Stomach (tissue), 9 donors: ENCODE measurements around the gene CEP72. TPM values are rescaled to one million over a fixed set of nuclear protein-coding genes. Genes with fewer than 3 reads are reported as not detected.

Source experiments
- DNase-seq, 2 donors: peaks; one replicate each; pipeline versions ENCODE4 v3.0.0 to v3.0.0-alpha.2; 2013 to 2019
- H3K27ac ChIP-seq, 5 donors: fragments of 200-600 bp in 4 of 5; sonication (generic) in 4 of 5; one replicate each; pipeline ENCODE4 v1.5.1; 2013 to 2019; ENCODE audit warnings: mild to moderate bottlenecking in 1 of 5, moderate library complexity in 1 of 5
- H3K27me3 ChIP-seq, 3 donors: fragments of 200-600 bp; sonication (generic); one replicate each; pipeline ENCODE4 v1.5.1; 2017 to 2019; ENCODE audit warnings: mixed run types in 1 of 3
- H3K36me3 ChIP-seq, 4 donors: fragments of 200-600 bp; sonication (generic); 1 replicate in 3 of 4; 2 replicates in 1 of 4; pipeline ENCODE4 v1.5.1; 2016 to 2019
- H3K4me1 ChIP-seq, 4 donors: fragments of 200-600 bp; sonication (generic); one replicate each; pipeline ENCODE4 v1.5.1; 2016 to 2019
- H3K4me3 ChIP-seq, 4 donors: fragments of 200-600 bp; sonication (generic) in 3 of 4; one replicate each; pipeline ENCODE4 v1.5.1; 2016 to 2019; ENCODE audit warnings: mild to moderate bottlenecking in 1 of 4
- H3K9me3 ChIP-seq, 4 donors: fragments of 200-600 bp; sonication (generic); one replicate each; pipeline ENCODE4 v1.5.1; 2016 to 2019
- EP300 ChIP-seq: sonication (generic); formaldehyde crosslinking; IDR thresholded peaks from one replicate; pipeline ENCODE4 v1.6.1; 2017; ENCODE audit warnings: antibody characterized with exemption
- POLR2A ChIP-seq, 4 donors: fragments of 450-650 bp; IDR thresholded peaks; one replicate each; pipeline ENCODE4 v1.6.1; 2016; ENCODE audit warnings: antibody characterized with exemption in 4 of 4, control low read depth in 2 of 4, mild to moderate bottlenecking in 1 of 4, moderate library complexity in 1 of 4
- POLR2AphosphoS5 ChIP-seq, 3 donors: sonication (generic); formaldehyde crosslinking; IDR thresholded peaks; one replicate each; pipeline ENCODE4 v1.6.1; 2016; ENCODE audit warnings: antibody characterized with exemption in 3 of 3
- WGBS, 5 donors: extraction: QIAGEN DNeasy Blood & Tissue Kit in 3 of 5; methylation state at CpG; one replicate each; pipeline versions ENCODE4 v1.1.5 to v1.1.7; 2013 to 2018; 5-methylcytosine and 5-hydroxymethylcytosine counted together
- intact Hi-C: fragments of 100-400 bp; cut with DNase I; formaldehyde crosslinking; loops from one replicate; pipeline ENCODE4 v1.15.1; 2023; ENCODE audit warnings: low total_unique reads
- polyA plus RNA-seq, 3 donors: library from polyadenylated mRNA; stranded (reverse); fragments of 200-250 nt; gene quantifications; one replicate each; pipeline ENCODE4 v1.2.3, GENCODE V29; 2013
- total RNA-seq, 5 donors: library from RNA; depleted of rRNA; stranded (reverse); fragments of >200 nt; gene quantifications; one replicate each; pipeline versions ENCODE4 v1.1.0 to v1.2.3, GENCODE V29; 2014 to 2016
- TF ChIP-seq, protein P1 (sequence below), 7 experiments: fragments of 450-650 bp in 4 of 7; fragments of 200-600 bp in 3 of 7; sonication (generic) in 3 of 7; IDR thresholded peaks; one replicate each; pipeline ENCODE4 v1.5.1; 2016 to 2019; ENCODE audit warnings: antibody characterized with exemption in 7 of 7, control low read depth in 2 of 7, mild to moderate bottlenecking in 1 of 7
- donor health status: healthy with polysubstance abuse.
- donor health status: Bipolar disorder and iron deficiency.
- donor health status: healthy.

CEP72 gene
- total and polyA plus RNA-seq, 8 donors, result 0.14 to 11.1 (median 2.1) TPM

GRCh38 chr5:654071-654778 lies 42.1 kb downstream of the CEP72 start:
- no peaks in the 10 kb centered on the region for H3K27me3 ChIP-seq
- 78 to 93% (median 87%) methylated on average over 14 to 17 of the region's 17 CpGs for WGBS, 5 donors
- intact Hi-C loops, result no loop called here
- H3K36me3 ChIP-seq, result peaks cover 5 to 52% (median 43%) of the 10 kb centered on the region in 4 donors
- H3K27ac ChIP-seq, result no peak overlapping the region
- TF ChIP-seq, protein P1, sequence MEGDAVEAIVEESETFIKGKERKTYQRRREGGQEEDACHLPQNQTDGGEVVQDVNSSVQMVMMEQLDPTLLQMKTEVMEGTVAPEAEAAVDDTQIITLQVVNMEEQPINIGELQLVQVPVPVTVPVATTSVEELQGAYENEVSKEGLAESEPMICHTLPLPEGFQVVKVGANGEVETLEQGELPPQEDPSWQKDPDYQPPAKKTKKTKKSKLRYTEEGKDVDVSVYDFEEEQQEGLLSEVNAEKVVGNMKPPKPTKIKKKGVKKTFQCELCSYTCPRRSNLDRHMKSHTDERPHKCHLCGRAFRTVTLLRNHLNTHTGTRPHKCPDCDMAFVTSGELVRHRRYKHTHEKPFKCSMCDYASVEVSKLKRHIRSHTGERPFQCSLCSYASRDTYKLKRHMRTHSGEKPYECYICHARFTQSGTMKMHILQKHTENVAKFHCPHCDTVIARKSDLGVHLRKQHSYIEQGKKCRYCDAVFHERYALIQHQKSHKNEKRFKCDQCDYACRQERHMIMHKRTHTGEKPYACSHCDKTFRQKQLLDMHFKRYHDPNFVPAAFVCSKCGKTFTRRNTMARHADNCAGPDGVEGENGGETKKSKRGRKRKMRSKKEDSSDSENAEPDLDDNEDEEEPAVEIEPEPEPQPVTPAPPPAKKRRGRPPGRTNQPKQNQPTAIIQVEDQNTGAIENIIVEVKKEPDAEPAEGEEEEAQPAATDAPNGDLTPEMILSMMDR (IDR thresholded peaks at IDR 0.05), result no peak
- TF ChIP-seq EP300 (no peak), POLR2A (IDR thresholded peaks at IDR 0.05) (no peak), POLR2AphosphoS5 (IDR thresholded peaks at IDR 0.05) (no peak)
- H3K4me1 ChIP-seq, result no peaks in the 10 kb centered on the region
- no peak for DNase-seq
- no peak overlapping the region for H3K4me3 ChIP-seq
- no peaks in the 10 kb centered on the region for H3K9me3 ChIP-seq

- no peak for DNase-seq
- no peak overlapping the region for H3K4me3 ChIP-seq
- no peaks in the 10 kb centered on the region for H3K27me3 ChIP-seq
- no peak overlapping the region for H3K27ac ChIP-seq
- WGBS, 5 donors, result 93 to 96% (median 95%) methylated on average over 11 to 13 of the region's 13 CpGs
- H3K9me3 ChIP-seq, result no peaks in the 10 kb centered on the region
- intact Hi-C loops, result no loop called here
- peaks cover 5 to 64% (median 55%) of the 10 kb centered on the region in 4 donors for H3K36me3 ChIP-seq
- no peaks in the 10 kb centered on the region for H3K4me1 ChIP-seq
- TF ChIP-seq, protein P1 (IDR thresholded peaks at IDR 0.05), result no peak
- TF ChIP-seq POLR2A (IDR thresholded peaks at IDR 0.05) (no peak), POLR2AphosphoS5 (IDR thresholded peaks at IDR 0.05) (no peak), EP300 (no peak)
Observed at GRCh38 chr5:655406-655805, 43.3 kb downstream of the CEP72 start.

DNA sequence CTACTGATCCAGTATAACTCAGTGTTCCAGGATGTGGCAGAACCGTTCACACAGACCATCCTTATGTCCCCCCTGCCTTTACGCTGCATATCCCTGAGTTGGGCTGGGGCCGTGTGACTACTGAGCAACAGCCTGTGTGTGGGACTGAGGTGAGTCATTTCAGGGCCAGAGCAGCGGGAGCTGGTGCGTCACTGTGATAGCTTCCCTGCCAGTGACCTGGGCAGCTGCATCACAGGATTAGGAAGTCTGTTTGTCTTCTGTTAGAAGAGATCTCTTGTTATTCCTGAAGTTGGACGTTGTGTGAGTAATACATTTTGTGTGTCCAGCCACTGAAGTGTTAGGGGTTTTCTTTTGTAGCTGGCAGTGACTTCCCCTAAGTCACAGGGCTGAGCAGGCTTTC lies 45.4 kb downstream of the CEP72 start:
- Histone ChIP-seq H3K27ac (no peak overlapping the region), H3K9me3 (no peaks in the 10 kb centered on the region), H3K36me3 (peaks cover 5 to 73% (median 60%) of the 10 kb centered on the region in 4 donors), H3K27me3 (no peaks in the 10 kb centered on the region), H3K4me3 (no peak overlapping the region), H3K4me1 (no peaks in the 10 kb centered on the region)
- no peak for DNase-seq
- TF ChIP-seq POLR2AphosphoS5 (IDR thresholded peaks at IDR 0.05) (no peak), POLR2A (IDR thresholded peaks at IDR 0.05) (no peak), EP300 (no peak)
- TF ChIP-seq, protein P1 (IDR thresholded peaks at IDR 0.05), result no peak
- intact Hi-C loops, result no loop called here
- WGBS, 5 donors, result 87 to 96% (median 88%) methylated on average over 6 of the region's 6 CpGs

GRCh38 chr5:658103-658502 lies 46.0 kb downstream of the CEP72 start:
- Histone ChIP-seq H3K27ac (no peak overlapping the region), H3K9me3 (no peaks in the 10 kb centered on the region), H3K4me1 (peaks cover 0 to under 1% (median under 1%) of the 10 kb centered on the region in 4 donors), H3K4me3 (no peak overlapping the region), H3K27me3 (no peaks in the 10 kb centered on the region), H3K36me3 (peaks cover 5 to 69% (median 59%) of the 10 kb centered on the region in 4 donors)
- intact Hi-C loops, result no loop called here
- TF ChIP-seq EP300 (no peak), POLR2AphosphoS5 (IDR thresholded peaks at IDR 0.05) (no peak), POLR2A (IDR thresholded peaks at IDR 0.05) (no peak)
- TF ChIP-seq, protein P1 (IDR thresholded peaks at IDR 0.05), result no peak
- DNase-seq, result no peak
- WGBS, 5 donors, result 92 to 97% (median 95%) methylated on average over 4 to 5 of the region's 5 CpGs
